HG02763 (cell line): ENCODE data around the gene ACSS3.
A peak's percentile ranks its signal among the peaks of the same experiment; 100 is the strongest.
"Not testable (repeated sequence)": the region's sequence is repeated elsewhere in the genome, so short reads cannot be mapped to it uniquely, and the experiment has no call there.

ENCODE experiments used
- ATAC-seq: cut with Tn5 transposase; IDR thresholded peaks from one replicate; pipeline ENCODE4 v1.9.1; 2021; ENCODE audit warnings: mild to moderate bottlenecking, moderate library complexity; ENCODE audit not compliant: unreplicated experiment

The ACSS3 gene

GRCh38 chr12:81094718-81095360 lies 17.0 kb downstream of the ACSS3 start:
- ATAC-seq, result no peak

- ATAC-seq, result no peak
Observed at GRCh38 chr12:81095501-81096232, 17.8 kb downstream of the ACSS3 start.

GRCh38 chr12:81105687-81106086 lies 27.8 kb downstream of the ACSS3 start:
- no peak for ATAC-seq

- ATAC-seq, result no peak
Observed at GRCh38 chr12:81114226-81114625, 36.3 kb downstream of the ACSS3 start.

GRCh38 chr12:81119069-81119468 lies 41.2 kb downstream of the ACSS3 start:
- ATAC-seq, result not testable (repeated sequence)

GRCh38 chr12:81120961-81121360 lies 43.1 kb downstream of the ACSS3 start:
- no peak for ATAC-seq

- no peak for ATAC-seq
Observed at GRCh38 chr12:81123611-81124010, 45.7 kb downstream of the ACSS3 start.

GRCh38 chr12:81125691-81126090 lies 47.8 kb downstream of the ACSS3 start:
- ATAC-seq, result no peak

- peak; percentile 89 for ATAC-seq
Observed at GRCh38 chr12:81128930-81129554, 51.2 kb downstream of the ACSS3 start.

GRCh38 chr12:81136519-81136918 lies 58.6 kb downstream of the ACSS3 start:
- no peak for ATAC-seq

- ATAC-seq, result no peak
Observed at GRCh38 chr12:81137801-81138200, 59.9 kb downstream of the ACSS3 start.

GRCh38 chr12:81141217-81141616 lies 63.3 kb downstream of the ACSS3 start:
- no peak for ATAC-seq

- ATAC-seq, result no peak
Observed at GRCh38 chr12:81143057-81143456, 65.2 kb downstream of the ACSS3 start.

GRCh38 chr12:81146228-81147225 lies 68.6 kb downstream of the ACSS3 start:
- ATAC-seq, result no peak

GRCh38 chr12:81147292-81147919 lies 69.5 kb downstream of the ACSS3 start:
- no peak for ATAC-seq

- ATAC-seq, result no peak
Observed at GRCh38 chr12:81150382-81150781, 72.5 kb downstream of the ACSS3 start.

- ATAC-seq, result no peak
Observed at GRCh38 chr12:81159856-81160255, 82.0 kb downstream of the ACSS3 start.

GRCh38 chr12:81161680-81162079 lies 83.8 kb downstream of the ACSS3 start:
- ATAC-seq, result no peak

- ATAC-seq, result no peak
Observed at GRCh38 chr12:81162391-81163136, 84.7 kb downstream of the ACSS3 start.

- no peak for ATAC-seq
Observed at GRCh38 chr12:81164827-81165226, 86.9 kb downstream of the ACSS3 start.
